ENCODE data around the gene MAP6.
"Not testable (repeated sequence)": the region's sequence is repeated elsewhere in the genome, so short reads cannot be mapped to it uniquely, and the experiment has no call there.

MAP6 gene

GRCh38 chr11:75668451-75669297, at the start of gene MAP6:
Gene MAP6, minus strand, starts transcription at chr11:75669038. Its CDS starts 669 bp downstream, at chr11:75668369.
- no peak for FAIRE-seq

DNA sequence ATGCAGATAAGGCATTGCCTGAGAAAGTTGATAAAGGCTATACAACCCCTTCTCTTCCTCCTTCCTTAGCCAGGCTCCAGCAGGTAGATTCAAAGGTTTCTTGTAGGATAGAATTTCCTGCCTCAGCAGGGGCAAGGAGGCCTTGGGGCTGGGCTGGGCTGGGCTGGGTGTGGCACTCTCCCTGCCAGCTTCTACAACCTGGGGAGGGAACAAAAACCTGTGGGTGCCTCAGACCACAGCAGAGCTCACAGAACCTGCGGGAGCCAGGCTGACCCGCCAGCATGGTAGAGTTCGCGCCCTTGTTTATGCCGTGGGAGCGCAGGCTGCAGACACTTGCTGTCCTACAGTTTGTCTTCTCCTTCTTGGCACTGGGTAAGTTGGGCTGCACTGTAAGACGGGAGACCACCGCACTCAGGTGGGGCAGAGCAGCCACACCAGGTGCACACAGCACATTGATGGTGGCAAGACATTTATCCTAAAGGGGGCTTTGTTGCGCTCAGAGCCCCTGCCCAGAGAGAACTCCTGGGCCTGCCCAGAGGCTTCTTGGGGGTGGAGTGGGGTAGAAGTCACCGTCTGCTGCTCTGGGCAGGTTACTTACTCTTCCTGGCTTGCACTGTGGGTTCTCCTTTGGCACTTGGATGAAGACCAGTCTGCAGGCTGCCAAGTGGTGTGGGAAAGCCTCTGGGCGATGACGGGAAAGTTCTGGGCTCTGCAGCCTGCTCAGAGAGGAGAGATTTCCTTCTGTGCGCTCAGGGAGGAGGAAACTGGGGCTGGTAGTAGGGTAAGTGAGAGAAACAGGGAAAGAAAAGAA, 49.0 kb upstream of the MAP6 start, which contains the start of gene MOGAT2:
Gene MOGAT2, plus strand, starts transcription at position 231 of the 811 bp plus-strand sequence. Its CDS starts 51 bp downstream, at position 282.
- no peak for FAIRE-seq

- FAIRE-seq, result no peak
These were observed 47.8 kb upstream of the MAP6 start for GRCh38 chr11:75716659-75717058.

DNA sequence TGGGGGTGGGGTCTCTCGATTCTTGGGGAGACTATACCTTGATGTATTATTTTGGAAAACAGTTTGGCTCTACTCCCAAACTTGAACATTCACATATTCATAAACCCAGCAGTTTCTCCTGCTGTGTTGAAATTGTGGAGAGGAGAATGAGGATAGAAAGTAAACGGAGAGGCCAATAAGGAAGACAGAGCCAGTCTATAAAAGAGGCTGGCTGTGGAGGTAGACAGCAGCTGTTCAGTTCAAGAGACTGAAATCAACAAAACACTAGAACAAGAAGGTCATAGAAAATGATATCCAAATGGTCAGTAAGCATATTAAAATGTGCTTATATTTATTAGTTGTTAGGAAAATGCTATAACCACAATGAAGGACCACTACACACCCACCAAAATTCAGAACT, 46.9 kb upstream of the MAP6 start:
- no peak for FAIRE-seq

- FAIRE-seq, result no peak
These were observed 45.4 kb upstream of the MAP6 start for GRCh38 chr11:75714211-75714610.

DNA sequence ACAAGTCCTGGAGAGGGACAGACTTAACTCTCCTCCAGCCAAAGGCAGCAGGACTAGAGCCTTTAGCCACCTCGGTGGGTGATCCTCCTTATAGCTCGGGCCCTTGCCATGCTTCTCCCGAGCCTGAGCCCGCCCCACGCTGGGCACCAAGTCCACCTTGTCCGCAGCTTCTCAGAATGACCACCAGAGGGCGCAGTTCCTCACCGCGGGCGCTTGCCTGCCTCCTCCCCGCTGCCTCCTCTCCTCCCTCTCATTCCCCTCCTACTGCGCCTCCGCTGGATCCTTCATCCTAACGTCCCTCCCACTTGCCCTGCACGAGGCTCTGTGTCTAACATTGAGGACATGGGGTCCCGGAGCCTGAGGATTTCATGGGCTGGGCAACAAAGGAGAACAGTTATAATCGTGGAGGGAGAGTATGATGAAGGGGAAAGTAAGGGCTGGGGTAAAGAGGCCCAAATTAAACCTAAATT, 37.5 kb upstream of the MAP6 start:
- FAIRE-seq, result no peak

DNA sequence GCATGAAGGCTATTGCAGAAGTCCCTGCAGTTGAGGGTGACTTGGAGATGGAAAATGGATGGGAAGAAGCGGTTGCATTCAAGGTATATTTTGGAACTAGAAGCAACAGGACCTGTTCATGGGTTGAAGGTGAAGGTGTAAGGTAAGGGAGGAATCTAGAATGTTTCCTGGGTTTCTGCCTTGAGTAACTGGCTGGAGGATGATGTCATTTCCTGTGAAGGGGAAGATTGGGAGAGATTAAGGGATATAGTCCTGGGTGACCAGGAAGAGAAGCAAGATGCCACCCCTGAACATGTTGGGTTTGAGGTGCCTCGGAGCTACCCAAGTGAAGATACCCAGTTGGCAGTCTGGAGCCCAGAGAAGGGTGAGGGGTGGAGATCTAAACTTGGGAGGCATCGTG, 36.7 kb upstream of the MAP6 start:
- FAIRE-seq, result no peak

DNA sequence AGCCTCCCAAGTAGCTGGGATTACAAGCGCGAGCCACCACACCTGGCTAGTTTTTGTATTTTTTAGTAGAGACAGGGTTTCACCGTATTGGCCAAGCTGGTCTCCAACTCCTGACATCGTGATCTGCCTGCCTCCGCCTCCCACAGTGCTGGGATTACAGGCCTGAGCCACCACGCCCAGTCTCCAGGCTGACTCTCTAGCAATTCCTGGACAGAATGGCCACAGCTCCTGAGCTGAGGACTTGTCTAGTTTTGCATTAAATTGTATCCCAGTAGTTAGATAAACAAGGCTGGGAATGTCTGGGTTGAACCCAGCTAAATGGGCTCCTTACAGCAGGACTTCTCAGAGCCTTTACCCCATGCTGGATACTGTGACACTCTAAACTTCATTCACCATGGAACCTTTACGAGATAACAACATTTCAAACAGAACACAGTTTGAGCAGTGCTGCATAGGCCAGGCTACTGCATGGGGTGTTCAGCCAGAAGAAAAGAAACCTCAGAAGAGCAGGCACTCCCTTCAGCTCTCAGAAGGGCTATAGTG, 34.9 kb upstream of the MAP6 start:
- FAIRE-seq, result no peak

DNA sequence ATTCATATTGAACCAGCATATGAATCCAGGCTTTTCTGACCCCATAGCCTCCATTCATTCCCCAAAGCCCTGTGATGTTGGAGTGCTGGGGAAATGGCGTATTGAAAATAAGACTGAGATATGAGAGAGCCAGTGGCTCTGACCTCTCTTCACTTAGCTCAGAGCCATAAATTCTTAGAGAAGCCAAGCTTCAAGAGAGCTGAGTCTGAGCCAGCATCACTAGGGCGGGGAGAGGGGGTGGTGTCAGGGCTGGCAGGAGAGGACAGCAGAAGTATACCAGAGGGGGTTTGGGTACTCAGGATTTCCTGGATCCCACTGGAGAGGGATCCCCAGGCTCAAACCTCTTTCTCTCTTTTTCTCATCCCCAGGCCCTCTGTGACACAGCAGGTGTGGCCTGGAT, 32.1 kb upstream of the MAP6 start:
- no peak for FAIRE-seq

DNA sequence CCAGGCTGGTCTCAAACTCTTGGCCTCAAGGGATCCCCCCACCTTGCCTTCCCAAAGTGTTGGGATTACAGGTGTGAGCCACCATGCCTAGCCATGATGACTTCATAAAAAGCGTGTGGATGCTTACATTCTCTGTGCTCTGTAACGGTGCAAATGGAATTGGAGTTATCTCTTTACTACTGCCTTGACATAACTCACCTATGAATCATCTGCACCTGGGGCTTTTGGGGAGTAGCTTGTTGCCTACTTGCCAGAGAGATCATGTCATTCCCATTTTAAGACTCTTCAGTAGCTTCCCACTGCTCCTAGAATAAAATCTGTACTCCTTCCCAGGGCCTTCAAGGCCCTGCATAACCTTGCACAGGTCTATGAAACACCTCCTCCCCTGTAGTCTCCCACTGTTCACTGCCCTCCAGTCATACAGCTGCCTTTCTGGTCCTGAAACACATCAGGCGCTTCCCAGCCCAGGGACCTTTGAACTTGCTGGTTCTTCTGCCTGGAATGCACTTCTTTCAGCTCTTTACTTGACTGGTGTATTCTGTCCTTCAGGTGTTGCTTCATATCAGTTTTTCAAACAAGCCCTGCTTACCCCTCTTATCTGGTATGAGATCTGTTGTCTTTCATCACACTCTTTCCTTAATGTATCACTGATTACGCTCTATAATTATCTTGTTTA, 29.2 kb upstream of the MAP6 start:
- FAIRE-seq, result no peak

DNA sequence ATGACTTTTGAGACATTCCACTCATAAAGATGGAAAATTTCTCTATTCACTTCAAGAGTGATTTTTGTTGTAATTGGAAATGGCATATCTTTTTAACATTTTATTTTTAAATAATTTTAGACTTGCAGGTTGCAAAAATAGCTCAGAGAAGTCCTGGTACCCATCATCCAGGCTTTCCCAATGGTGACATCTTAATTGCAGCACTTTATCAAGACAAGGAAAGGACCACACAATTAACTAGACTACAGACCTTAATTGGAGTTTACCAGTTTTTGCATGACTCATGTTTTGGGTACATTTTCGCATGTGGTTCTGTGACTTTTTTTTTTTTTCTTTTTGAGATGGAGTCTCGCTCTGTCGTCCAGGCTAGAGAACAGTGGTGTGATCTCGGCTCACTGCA, 23.0 kb upstream of the MAP6 start:
- FAIRE-seq, result no peak

DNA sequence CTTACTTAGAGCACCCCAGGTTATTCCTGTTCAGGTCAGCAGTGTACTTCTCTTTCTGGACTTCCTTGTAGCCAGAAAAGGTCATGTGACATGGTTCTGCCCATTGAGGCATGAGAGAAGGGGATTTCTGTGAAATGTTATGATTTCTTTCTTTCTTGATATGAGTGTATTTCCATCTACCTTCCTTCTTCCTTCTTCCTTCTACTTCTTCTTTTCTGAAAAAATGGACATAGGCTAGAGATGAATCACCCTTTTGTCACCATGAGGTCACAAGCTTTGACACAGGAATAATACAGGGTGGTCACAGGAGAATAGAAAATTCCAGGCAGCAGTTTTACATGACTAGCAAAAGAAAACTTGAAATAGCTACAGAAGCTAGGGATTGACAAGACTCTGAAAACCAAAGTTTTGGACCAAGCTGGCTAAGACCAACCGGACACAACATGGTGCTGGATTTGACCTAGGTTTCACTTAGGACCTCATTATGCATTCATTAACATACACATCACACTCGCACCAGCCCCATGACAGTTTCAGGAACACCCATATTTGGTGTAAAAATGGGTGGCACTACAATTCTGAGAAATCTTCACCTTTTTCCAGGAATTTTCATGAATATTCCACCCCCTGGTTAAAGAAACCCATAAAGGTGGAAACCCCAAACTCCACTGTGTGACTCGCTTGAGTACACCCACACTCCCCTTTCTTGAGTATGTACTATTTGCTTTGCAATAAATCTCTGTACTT, 21.2 kb upstream of the MAP6 start:
- FAIRE-seq, result no peak

DNA sequence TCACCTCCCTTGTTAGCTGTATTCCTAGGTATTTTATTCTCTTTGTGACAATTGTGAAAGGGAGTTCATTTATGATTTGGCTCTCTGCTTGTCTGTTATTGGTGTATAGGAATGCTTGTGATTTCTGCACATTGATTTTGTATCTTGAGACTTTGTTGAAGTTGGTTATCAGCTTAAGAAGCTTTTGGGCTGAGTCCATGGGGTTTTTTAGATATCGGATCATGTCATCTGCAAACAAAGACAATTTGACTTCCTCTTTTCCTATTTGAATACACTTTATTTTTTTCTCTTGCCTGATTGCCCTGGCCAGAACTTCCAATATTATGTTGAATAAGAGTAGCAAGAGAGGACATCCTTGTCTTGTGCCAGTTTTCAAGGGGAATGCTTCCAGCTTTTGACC, 15.0 kb upstream of the MAP6 start:
- FAIRE-seq, result not testable (repeated sequence)

DNA sequence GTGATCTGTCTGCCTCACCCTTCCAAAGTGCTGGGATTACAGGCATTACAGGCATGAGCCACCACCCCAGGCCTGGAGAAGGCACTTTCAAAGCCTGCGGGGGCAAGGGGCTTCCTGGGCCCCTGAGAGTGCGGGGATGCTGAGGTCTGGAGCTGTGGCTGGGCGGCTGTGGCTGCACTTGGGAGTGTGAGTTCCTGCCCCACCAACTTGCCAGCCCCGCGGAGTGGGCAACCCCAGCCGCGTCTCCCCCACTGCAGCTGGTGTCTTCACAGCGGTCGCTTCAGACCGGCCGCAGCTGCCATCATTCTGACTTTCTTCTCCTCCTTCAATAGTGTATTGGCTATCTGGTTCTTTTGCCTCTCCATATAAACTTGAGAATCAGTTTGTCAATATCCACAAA, 10.7 kb upstream of the MAP6 start:
- FAIRE-seq, result no peak

- FAIRE-seq, result no peak
These were observed 9.9 kb upstream of the MAP6 start for GRCh38 chr11:75678620-75679259.

DNA sequence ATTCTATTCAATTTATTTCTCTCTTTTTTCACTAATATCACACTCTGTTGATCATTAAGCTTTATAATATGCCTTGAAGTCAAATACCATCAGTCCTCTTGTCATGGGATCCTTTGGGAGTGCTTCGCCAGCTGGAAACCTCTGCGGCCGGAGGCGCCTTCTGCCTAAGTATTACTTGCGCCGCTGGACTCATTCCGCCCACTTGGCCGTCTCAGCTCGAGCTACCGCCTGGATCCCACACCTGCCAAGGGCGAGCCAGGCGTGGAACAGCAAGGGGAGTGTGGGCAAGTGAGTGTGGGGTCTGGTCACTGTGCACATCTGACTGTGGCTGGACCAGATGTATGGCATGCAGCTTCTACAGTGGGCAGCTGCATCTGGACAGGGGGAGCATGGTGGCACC, 9.1 kb upstream of the MAP6 start:
- no peak for FAIRE-seq

GRCh38 chr11:75677275-75677674, 8.4 kb upstream of the MAP6 start:
- no peak for FAIRE-seq

- no peak for FAIRE-seq
These were observed 5.2 kb upstream of the MAP6 start for GRCh38 chr11:75673977-75674582.

DNA sequence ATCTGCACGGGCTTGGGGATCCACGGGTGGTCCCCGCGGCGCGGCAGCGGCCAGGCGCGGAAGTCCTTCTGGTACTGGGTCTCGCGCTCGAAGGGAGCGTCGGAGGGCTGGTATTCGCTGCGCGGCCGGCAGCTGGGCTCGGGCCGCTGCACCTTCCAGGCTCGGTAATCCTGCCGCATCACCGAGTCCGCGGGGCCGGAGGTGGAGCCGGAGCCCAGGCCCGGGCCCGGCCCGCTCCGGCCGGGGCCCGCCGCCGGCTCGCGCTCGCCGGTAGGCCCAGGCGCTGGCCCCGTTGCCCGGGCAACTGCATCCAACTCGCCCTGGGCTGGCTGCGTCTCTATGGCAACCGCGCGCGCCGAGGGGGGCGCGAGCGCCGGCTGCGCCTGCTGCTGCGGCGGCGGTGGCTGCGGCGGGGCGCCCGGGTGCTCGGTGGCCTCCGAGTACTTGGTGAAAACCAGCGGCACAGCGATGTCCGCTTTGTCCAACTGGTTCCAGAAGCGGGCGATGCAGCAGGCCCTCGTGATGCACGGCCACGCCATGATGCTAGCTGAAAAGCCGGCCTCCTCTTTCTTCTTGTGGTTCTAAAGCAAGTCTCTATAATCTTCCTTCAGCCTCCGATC, 897 bp downstream of the MAP6 start:
- FAIRE-seq, result no peak

GRCh38 chr11:75667255-75667830, 1.5 kb downstream of the MAP6 start:
- FAIRE-seq, result no peak
